ENCODE measurements around the gene HNRNPA2B1.
"Not testable (repeated sequence)": the region's sequence is repeated elsewhere in the genome, so short reads cannot be mapped to it uniquely, and the experiment has no call there.

HNRNPA2B1 gene

GRCh38 chr7:26166684-26167266 is 33.8 kb downstream of the HNRNPA2B1 start:
- no peak for DNase-seq (ENCODE audit: low spot score)

DNA sequence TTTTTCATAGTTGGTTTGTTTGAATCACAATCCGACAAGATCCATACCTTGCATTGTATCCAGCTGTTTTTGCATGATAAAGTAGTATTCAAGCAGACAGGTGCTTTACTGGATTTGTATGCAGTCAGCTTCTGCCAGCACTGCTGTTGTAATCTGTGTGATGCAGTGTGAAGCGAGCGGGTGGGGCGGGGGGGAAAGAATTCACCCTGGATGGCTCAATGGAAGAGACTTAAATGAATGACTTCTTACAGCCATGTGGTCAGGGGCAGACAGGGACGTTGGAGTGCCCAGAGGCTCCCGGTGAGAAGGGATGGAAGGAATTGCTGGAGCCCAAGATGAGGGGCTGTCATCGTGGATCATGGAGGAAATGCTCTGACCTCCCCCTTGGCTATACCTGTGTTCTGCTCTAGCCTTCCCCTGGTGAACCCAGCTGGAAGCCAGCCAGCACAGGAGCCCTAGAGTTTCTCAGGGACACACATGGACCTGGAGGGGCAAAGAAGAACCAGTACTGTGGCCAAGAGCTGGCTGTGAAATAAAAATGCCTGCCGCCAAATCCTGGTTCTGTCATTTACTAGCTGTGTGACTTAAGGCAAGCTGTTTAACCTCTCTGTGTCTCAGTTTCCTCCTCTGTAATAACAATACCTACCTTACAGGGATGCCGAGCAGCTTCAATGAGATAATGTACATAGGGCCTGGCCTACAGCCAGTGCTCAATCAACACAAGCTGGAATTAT is 34.4 kb downstream of the HNRNPA2B1 start:
- no peak for DNase-seq (ENCODE audit: low spot score)

- DNase-seq (ENCODE audit: low spot score): not testable (repeated sequence)
Measured at GRCh38 chr7:26163804-26164203, 36.7 kb downstream of the HNRNPA2B1 start.

DNA sequence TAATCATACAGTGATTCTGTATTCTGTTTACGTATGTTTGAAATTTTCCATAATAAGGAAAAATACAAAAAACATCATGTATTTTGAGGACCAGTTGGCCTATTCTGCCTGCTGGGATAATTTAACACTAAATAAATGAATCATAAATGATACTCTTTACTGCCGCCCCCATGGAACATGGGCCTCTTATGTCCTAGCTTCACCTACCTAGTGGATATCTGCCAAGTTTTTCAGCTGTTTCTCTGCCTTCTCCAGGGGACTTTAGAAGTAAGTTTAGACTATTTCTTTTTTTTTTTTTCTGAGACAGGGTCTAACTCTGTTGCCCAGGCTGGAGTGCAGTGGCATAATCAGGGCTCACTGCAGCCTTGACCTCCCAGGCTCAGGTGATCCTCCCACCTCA is 38.1 kb downstream of the HNRNPA2B1 start:
- DNase-seq (ENCODE audit: low spot score): no peak

DNA sequence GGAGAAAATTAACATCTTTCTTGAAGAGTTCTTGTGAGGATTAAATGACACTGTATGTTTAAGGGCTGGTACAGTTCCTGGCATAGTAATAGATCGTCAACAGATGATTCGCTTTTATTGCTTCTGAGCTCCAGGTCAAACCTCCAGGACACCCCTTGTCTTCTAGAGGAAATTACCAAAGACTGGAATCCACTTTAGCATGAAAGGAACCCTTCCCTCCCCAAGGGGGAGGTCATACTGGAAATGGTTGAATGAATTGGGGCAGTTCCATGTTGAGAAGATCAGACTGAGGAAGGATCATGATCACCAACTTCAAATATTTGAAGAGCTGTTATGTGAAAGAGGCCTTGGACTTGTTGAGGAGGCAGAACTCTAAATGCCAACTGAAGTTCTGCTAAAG is 39.6 kb downstream of the HNRNPA2B1 start:
- no peak for DNase-seq (ENCODE audit: low spot score)

GRCh38 chr7:26159243-26159642 is 41.3 kb downstream of the HNRNPA2B1 start:
- DNase-seq (ENCODE audit: low spot score): no peak

- DNase-seq (ENCODE audit: low spot score): no peak
Measured at GRCh38 chr7:26157520-26158105, 42.9 kb downstream of the HNRNPA2B1 start.

DNA sequence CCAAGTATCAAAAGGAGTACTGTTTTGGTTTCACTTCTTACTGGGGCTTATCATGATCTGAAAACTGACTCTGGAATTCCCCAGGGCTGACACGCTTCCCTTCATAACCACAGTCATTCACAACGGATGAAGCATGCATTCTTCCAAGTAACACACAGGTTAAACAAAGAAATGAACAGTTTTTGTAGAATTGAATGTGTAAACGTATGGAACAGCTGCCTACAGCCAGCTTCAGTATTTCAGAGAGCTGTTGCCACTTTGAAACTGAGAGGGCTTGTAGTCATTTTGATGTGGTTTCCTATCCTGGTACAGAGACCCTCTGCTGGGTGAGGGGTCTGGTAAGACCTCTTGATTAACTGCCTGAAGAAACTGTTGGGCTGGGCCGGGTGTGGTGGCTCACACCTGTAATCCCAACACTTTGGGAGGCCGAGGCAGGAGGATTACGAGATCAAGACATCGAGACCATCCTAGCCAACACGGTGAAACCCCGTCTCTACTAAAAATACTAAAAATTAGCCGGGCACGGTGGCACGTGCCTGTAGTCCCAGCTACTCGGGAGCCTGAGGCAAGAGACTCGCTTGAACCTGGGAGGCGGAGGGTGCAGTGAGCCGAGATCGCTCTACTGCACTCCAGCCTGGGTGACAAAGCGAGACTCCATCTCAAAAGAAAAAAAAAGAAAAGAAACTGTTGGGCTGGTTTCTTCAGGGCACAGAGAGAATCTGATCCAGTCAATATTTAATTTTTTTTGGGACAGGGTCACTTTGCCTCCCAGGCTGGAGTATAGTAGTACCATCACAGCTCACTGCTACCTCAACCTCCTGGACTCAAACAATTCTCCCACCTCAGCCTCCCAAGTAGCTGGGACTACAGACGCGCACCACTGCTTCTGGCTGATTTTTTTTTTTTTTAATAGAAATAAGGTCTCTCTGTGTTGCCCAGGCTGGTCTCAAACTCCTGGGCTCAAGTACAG is 43.8 kb downstream of the HNRNPA2B1 start:
- DNase-seq (ENCODE audit: low spot score): peak; percentile 81

- DNase-seq (ENCODE audit: low spot score): no peak
Measured at GRCh38 chr7:26155531-26156375, 44.8 kb downstream of the HNRNPA2B1 start.

- peak; percentile 52 for DNase-seq (ENCODE audit: low spot score)
Measured at GRCh38 chr7:26153823-26154783, 46.4 kb downstream of the HNRNPA2B1 start.

DNA sequence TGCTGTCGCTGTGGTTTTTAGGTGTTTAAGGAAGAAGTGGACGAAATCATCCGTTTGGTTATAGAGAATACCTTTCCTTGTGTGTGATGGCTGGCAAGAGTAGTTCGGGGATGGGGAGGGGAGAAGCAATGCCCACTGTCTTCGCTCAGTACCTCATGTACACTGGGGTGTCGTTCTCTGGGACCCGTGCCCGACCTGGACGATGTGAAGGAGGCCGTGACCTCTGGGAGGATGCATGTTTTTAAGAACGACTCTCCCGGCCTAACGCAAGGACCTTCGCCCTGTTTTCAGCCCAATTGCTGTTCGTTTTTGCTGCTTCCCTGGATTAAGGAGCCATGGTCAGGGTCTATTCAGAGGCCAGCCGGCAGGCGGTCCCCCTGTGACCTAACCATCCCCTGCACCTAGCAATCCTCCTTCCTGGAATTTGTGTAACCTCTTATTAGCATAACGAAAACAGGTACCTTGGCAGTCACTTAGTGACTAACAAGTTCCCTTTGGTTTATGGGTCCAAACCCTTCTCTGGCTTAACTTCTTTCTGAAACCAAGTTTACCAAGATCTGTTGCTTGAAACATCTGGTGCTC is 47.2 kb downstream of the HNRNPA2B1 start:
- peak; percentile 53 for DNase-seq (ENCODE audit: low spot score)

DNA sequence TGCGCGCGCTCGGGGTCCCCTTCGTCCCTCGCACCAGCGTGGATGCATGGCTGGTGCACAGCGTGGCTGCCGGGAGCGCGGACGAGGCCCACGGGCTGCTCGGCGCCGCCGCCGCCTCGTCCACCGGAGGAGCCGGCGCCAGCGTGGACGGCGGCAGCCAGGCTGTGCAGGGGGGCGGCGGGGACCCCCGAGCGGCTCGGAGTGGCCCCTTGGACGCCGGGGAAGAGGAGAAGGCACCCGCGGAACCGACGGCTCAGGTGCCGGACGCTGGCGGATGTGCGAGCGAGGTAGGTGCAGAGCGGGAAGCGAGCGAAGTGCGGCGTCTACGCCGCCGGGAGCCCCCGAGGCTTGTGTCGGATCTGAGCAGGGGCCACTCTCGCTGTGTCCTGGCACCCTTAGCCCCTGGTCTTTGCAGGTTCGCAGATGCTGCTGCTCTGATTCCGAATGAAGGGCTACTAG is 47.7 kb downstream of the HNRNPA2B1 start:
- DNase-seq (ENCODE audit: low spot score): peak; percentile 14

GRCh38 chr7:26151953-26152781 is 48.4 kb downstream of the HNRNPA2B1 start, which contains the start of gene NFE2L3:
TSS of gene NFE2L3 (plus strand) at chr7:26152198. CDS start at chr7:26152499, 301 bp downstream.
- peak; percentile 82 for DNase-seq (ENCODE audit: low spot score)

DNA sequence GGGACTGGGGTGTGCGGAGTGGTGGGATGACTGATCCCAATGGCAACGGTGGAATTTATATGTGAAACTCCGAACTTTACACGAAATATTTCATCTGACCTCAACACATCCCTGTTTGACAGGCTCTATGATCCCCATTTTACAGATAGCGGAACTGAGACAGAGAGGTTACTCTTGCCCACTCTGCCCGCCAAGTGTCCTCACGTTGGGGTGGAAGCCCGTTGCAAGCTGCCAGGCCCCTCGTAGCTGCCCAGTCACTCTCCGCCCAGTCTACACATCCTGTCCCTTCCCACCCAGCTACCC is 48.9 kb downstream of the HNRNPA2B1 start:
- no peak for DNase-seq (ENCODE audit: low spot score)

DNA sequence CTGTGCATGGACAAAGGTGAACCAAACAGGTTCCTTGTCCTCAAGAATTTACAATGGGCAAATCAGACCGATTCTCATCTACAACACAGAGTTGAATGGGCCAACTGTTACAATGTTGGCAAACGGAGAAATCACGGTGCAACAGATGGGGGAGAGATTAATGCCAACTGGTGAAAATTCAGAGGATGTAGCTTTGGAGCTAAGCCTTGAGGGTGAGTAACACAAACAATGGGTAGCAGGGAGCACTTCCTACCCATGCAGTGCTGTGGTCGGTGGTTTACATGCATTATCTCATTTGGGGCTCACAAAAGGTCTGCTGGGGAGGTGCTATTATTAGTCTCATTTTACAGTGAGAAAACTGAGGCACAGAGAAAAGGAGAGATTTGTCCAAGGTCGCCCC is 49.5 kb downstream of the HNRNPA2B1 start:
- peak; percentile 32 for DNase-seq (ENCODE audit: low spot score)

- no peak for DNase-seq (ENCODE audit: low spot score)
Measured at GRCh38 chr7:26149391-26149977, 51.1 kb downstream of the HNRNPA2B1 start.

GRCh38 chr7:26148307-26148700 is 52.2 kb downstream of the HNRNPA2B1 start:
- not testable (repeated sequence) for DNase-seq (ENCODE audit: low spot score)

GRCh38 chr7:26147646-26148306 is 52.8 kb downstream of the HNRNPA2B1 start:
- not testable (repeated sequence) for DNase-seq (ENCODE audit: low spot score)
